Stomach (tissue), 4 donors: ENCODE data around the gene CPLX1.

Source experiments
- EP300 ChIP-seq: sonication (generic); formaldehyde crosslinking; IDR thresholded peaks from one replicate; pipeline ENCODE4 v1.6.1; 2017; ENCODE audit warnings: antibody characterized with exemption
- POLR2A ChIP-seq, 4 donors: fragments of 450-650 bp; IDR thresholded peaks; one replicate each; pipeline ENCODE4 v1.6.1; 2016; ENCODE audit warnings: antibody characterized with exemption in 4 of 4, control low read depth in 2 of 4, mild to moderate bottlenecking in 1 of 4, moderate library complexity in 1 of 4
- TF ChIP-seq, protein P1 (sequence below), 7 experiments: fragments of 450-650 bp in 4 of 7; fragments of 200-600 bp in 3 of 7; sonication (generic) in 3 of 7; IDR thresholded peaks; one replicate each; pipeline ENCODE4 v1.5.1; 2016 to 2019; ENCODE audit warnings: antibody characterized with exemption in 7 of 7, control low read depth in 2 of 7, mild to moderate bottlenecking in 1 of 7

DNA sequence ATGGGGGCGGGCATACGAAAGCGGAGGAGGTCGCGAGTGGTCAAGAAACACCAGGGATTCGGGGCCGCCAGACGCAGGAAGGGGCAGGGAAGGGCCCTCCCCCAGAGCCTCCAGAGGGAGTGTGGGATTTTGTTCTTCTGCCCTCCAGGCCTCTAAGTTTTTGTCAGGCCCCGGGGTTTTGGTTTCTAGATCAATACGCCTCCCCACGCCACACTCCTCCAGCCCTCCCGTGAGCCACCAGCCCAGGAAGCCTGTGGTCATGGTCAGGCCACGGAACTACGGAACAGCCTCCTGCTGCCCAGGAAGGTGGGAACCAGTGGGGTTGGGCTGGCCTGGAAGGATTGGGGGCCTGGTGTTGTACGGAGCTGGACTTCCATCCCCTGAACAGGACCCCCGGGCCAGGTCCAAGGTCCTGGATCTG is 38.4 kb downstream of the CPLX1 start:
- TF ChIP-seq, protein P1, sequence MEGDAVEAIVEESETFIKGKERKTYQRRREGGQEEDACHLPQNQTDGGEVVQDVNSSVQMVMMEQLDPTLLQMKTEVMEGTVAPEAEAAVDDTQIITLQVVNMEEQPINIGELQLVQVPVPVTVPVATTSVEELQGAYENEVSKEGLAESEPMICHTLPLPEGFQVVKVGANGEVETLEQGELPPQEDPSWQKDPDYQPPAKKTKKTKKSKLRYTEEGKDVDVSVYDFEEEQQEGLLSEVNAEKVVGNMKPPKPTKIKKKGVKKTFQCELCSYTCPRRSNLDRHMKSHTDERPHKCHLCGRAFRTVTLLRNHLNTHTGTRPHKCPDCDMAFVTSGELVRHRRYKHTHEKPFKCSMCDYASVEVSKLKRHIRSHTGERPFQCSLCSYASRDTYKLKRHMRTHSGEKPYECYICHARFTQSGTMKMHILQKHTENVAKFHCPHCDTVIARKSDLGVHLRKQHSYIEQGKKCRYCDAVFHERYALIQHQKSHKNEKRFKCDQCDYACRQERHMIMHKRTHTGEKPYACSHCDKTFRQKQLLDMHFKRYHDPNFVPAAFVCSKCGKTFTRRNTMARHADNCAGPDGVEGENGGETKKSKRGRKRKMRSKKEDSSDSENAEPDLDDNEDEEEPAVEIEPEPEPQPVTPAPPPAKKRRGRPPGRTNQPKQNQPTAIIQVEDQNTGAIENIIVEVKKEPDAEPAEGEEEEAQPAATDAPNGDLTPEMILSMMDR (IDR thresholded peaks at IDR 0.05): no peak
- TF ChIP-seq EP300 (no peak), POLR2A (IDR thresholded peaks at IDR 0.05) (no peak)
